HG03439 (cell line): Measurements from ENCODE around the gene LMOD3.
A peak's percentile ranks its signal among the peaks of the same experiment; 100 is the strongest.

Experiments
- ATAC-seq: cut with Tn5 transposase; IDR thresholded peaks from one replicate; pipeline ENCODE4 v1.9.1; 2021; ENCODE audit warnings: mild to moderate bottlenecking, moderate library complexity; ENCODE audit not compliant: unreplicated experiment

LMOD3 gene

GRCh38 chr3:69126216-69126615, 3.8 kb upstream of the LMOD3 start:
- no peak for ATAC-seq

- ATAC-seq = no peak
Observed at GRCh38 chr3:69121950-69122349, 445 bp downstream of the LMOD3 start.

GRCh38 chr3:69121513-69121912, 882 bp downstream of the LMOD3 start:
- ATAC-seq = no peak

GRCh38 chr3:69120879-69121464, 1.4 kb downstream of the LMOD3 start:
- ATAC-seq = peak; percentile 89

- ATAC-seq = no peak
Observed at GRCh38 chr3:69119681-69120080, 2.7 kb downstream of the LMOD3 start.

GRCh38 chr3:69119138-69119537, 3.3 kb downstream of the LMOD3 start:
- ATAC-seq = no peak

- ATAC-seq = no peak
Observed at GRCh38 chr3:69118555-69118954, 3.8 kb downstream of the LMOD3 start.

GRCh38 chr3:69116897-69117296, 5.5 kb downstream of the LMOD3 start:
- no peak for ATAC-seq

GRCh38 chr3:69116162-69116561, 6.2 kb downstream of the LMOD3 start:
- ATAC-seq = no peak

GRCh38 chr3:69115731-69116130, 6.7 kb downstream of the LMOD3 start:
- ATAC-seq = no peak

- ATAC-seq = no peak
Observed at GRCh38 chr3:69113536-69113935, 8.9 kb downstream of the LMOD3 start.

GRCh38 chr3:69110941-69111546, 11.4 kb downstream of the LMOD3 start:
- no peak for ATAC-seq

- ATAC-seq = no peak
Observed at GRCh38 chr3:69108811-69109210, 13.6 kb downstream of the LMOD3 start.

GRCh38 chr3:69107841-69108240, 14.6 kb downstream of the LMOD3 start:
- ATAC-seq = no peak

- ATAC-seq = no peak
Observed at GRCh38 chr3:69105320-69105719, 17.1 kb downstream of the LMOD3 start.

GRCh38 chr3:69104586-69104985, 17.8 kb downstream of the LMOD3 start:
- ATAC-seq = no peak

GRCh38 chr3:69103123-69103522, 19.3 kb downstream of the LMOD3 start:
- ATAC-seq = no peak

GRCh38 chr3:69102384-69102783, 20.0 kb downstream of the LMOD3 start:
- ATAC-seq = no peak

- ATAC-seq = no peak
Observed at GRCh38 chr3:69099576-69099975, 22.8 kb downstream of the LMOD3 start.

GRCh38 chr3:69097407-69098086, 24.8 kb downstream of the LMOD3 start:
- no peak for ATAC-seq

GRCh38 chr3:69096299-69096698, 26.1 kb downstream of the LMOD3 start:
- ATAC-seq = no peak

GRCh38 chr3:69095636-69096035, 26.8 kb downstream of the LMOD3 start:
- ATAC-seq = no peak
